Astrocyte (in vitro differentiated cells and primary cell): ENCODE data around the gene MRPL47. TPM values are rescaled to one million over a fixed set of nuclear protein-coding genes. Genes with fewer than 3 reads are reported as not detected.

Source experiments
- DNase-seq: peaks from one replicate; pipeline ENCODE4 v3.0.0-alpha.2; 2010; ENCODE audit warnings: low read depth
- FAIRE-seq: peaks from 2 replicates; lab custom pipeline; 2011; peaks lifted over from hg19 to GRCh38; lab: Jason Lieb, UNC
- H2AFZ ChIP-seq: 2 replicates; pipeline ENCODE4 v1.6.0; 2012; ENCODE audit warnings: low read depth, low read length, inconsistent platforms
- H3K27ac ChIP-seq: 2 replicates; pipeline ENCODE4 v1.5.1; 2011; ENCODE audit warnings: low read depth, low read length, inconsistent platforms
- H3K27me3 ChIP-seq: 2 replicates; pipeline ENCODE4 v1.6.0; 2011; ENCODE audit warnings: low read length, inconsistent platforms; ENCODE audit not compliant: insufficient read depth
- H3K36me3 ChIP-seq: 2 replicates; pipeline ENCODE4 v1.5.1; 2011; ENCODE audit warnings: low read length, inconsistent platforms; ENCODE audit not compliant: insufficient read depth
- H3K4me1 ChIP-seq: 2 replicates; pipeline ENCODE4 v1.5.1; 2011; ENCODE audit warnings: low read length, inconsistent platforms; ENCODE audit not compliant: insufficient read depth
- H3K4me2 ChIP-seq: 2 replicates; pipeline ENCODE4 v1.6.0; 2012; ENCODE audit warnings: low read length, inconsistent platforms
- H3K4me3 ChIP-seq: 2 replicates; pipeline ENCODE4 v1.5.1; 2011; ENCODE audit warnings: low read depth, mild to moderate bottlenecking, low read length, inconsistent platforms; ENCODE audit not compliant: insufficient read depth
- H3K79me2 ChIP-seq: 2 replicates; pipeline ENCODE4 v1.6.0; 2012; ENCODE audit warnings: mild to moderate bottlenecking, low read length, inconsistent platforms; ENCODE audit not compliant: insufficient read depth
- H3K9ac ChIP-seq: 2 replicates; pipeline ENCODE4 v1.6.0; 2012; ENCODE audit warnings: mild to moderate bottlenecking, low read length, inconsistent platforms
- H3K9me3 ChIP-seq: 2 replicates; pipeline ENCODE4 v1.5.1; 2012; ENCODE audit warnings: low read depth, mild to moderate bottlenecking, low read length, inconsistent platforms; ENCODE audit not compliant: insufficient read depth
- H4K20me1 ChIP-seq: 2 replicates; pipeline ENCODE4 v1.6.0; 2012; ENCODE audit warnings: low read length, inconsistent platforms; ENCODE audit not compliant: insufficient read depth
- H3K27ac Mint-ChIP-seq: one replicate; pipeline ENCODE4 v1.8.0; 2021; ENCODE audit warnings: mild to moderate bottlenecking, mixed read lengths; ENCODE audit not compliant: unreplicated experiment
- H3K27me3 Mint-ChIP-seq: one replicate; pipeline ENCODE4 v1.8.0; 2021; ENCODE audit warnings: low read depth, mixed read lengths; ENCODE audit not compliant: unreplicated experiment
- H3K36me3 Mint-ChIP-seq: one replicate; pipeline ENCODE4 v1.8.0; 2021; ENCODE audit warnings: low read depth, mixed read lengths; ENCODE audit not compliant: unreplicated experiment
- H3K4me1 Mint-ChIP-seq: one replicate; pipeline ENCODE4 v1.8.0; 2021; ENCODE audit warnings: low read depth, mixed read lengths; ENCODE audit not compliant: unreplicated experiment
- H3K4me3 Mint-ChIP-seq: one replicate; pipeline ENCODE4 v1.8.0; 2021; ENCODE audit warnings: mild to moderate bottlenecking, moderate library complexity, mixed read lengths; ENCODE audit not compliant: unreplicated experiment
- H3K9me3 Mint-ChIP-seq: one replicate; pipeline ENCODE4 v1.8.0; 2021; ENCODE audit warnings: mild to moderate bottlenecking, mixed read lengths; ENCODE audit not compliant: unreplicated experiment
- CTCF ChIP-seq: IDR thresholded peaks from 2 replicates; pipeline ENCODE4 v1.5.1; 2011; ENCODE audit warnings: low read depth, mild to moderate bottlenecking, inconsistent platforms, low read length, moderate library complexity; ENCODE audit not compliant: insufficient read depth
- EZH2 ChIP-seq: IDR thresholded peaks from 2 replicates; pipeline ENCODE4 v1.6.1; 2012; ENCODE audit warnings: mild to moderate bottlenecking, low read length, inconsistent platforms; ENCODE audit not compliant: insufficient read depth
- total RNA-seq: library from RNA; stranded (reverse); gene quantifications from 2 replicates; pipeline ENCODE4 v1.2.1, GENCODE V29; 2021

Gene MRPL47
- total RNA-seq, 1 donor from 2014 or later: 45.9 TPM

GRCh38 chr3:179652447-179653095 is 48.1 kb upstream of the MRPL47 start, which contains the start of gene USP13:
Gene USP13 (plus strand): TSS chr3:179653040. CDS start chr3:179653226, 186 bp downstream.
- Histone ChIP-seq H3K4me3 (peak within 1 kb of the TSS; percentile 70), H3K27me3 (no peaks in the 10 kb centered on the region), H3K4me1 (peaks cover 11% of the 10 kb centered on the region), H3K79me2 (peaks cover 40% of the 10 kb centered on the region), H3K9ac (peak within 1 kb of the TSS; percentile 93), H3K27ac (peak within 1 kb of the TSS; percentile 92), H3K36me3 (no peaks in the 10 kb centered on the region), H2AFZ (peak within 1 kb of the TSS; percentile 94), H4K20me1 (peaks cover 21% of the 10 kb centered on the region), H3K9me3 (no peaks in the 10 kb centered on the region), H3K4me2 (peak within 1 kb of the TSS; percentile 99)
- Mint-ChIP-seq H3K4me3 (peak within 1 kb of the TSS; percentile 95), H3K27ac (peak within 1 kb of the TSS; percentile 86), H3K27me3 (no peaks in the 10 kb centered on the region), H3K4me1 (peaks cover 8% of the 10 kb centered on the region), H3K36me3 (no peaks in the 10 kb centered on the region), H3K9me3 (no peaks in the 10 kb centered on the region)
- FAIRE-seq: no peak
- TF ChIP-seq CTCF (peak; percentile 9), EZH2 (no peak)
- DNase-seq: peak; percentile 75

DNA sequence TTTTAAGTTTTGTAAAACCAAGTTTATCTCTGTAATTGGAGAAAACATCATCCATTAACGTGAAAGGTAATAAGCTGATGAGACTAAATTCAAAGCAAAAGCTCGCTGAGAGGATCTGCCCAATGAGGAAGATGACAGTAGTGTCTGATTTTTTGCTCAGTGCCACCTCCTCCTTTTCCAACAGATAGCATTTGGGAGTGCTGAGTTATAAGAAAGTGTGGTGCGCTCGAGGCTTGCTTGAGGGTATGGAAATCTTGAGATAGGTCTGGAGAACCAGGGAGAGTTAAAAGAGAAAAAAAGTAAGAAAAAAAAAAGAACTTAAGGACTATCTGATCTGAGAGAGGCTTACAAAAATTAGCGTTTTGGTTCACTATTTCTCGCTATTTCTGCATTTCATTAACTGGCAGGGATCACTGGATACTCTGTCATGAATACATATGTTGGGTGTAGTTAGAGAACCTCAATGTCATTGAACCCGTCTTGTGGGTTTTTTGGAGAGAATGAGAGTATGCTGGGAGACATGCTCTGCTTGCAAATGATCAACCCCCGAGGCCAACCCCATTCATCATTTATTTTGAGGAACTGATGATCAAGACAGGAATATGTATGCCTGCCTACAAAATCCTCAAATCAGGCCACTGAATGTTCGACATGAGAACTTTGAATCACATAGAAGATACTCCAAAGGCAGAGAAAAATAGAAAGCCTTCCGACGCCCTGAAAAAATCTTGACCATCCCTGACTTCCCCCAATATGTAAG is 47.4 kb upstream of the MRPL47 start:
- H4K20me1 ChIP-seq: peaks cover 19% of the 10 kb centered on the region
- H2AFZ ChIP-seq: peak overlapping the region; percentile 78
- H3K27ac Mint-ChIP-seq: no peak overlapping the region
- H3K36me3 Mint-ChIP-seq: no peaks in the 10 kb centered on the region
- no peaks in the 10 kb centered on the region for H3K36me3 ChIP-seq
- H3K4me1 Mint-ChIP-seq: peaks cover 8% of the 10 kb centered on the region
- DNase-seq (no peak), FAIRE-seq (no peak)
- H3K9ac ChIP-seq: peak overlapping the region; percentile 93
- H3K4me1 ChIP-seq: peaks cover 11% of the 10 kb centered on the region
- peak overlapping the region; percentile 92 for H3K27ac ChIP-seq
- peak overlapping the region; percentile 99 for H3K4me2 ChIP-seq
- H3K27me3 ChIP-seq: no peaks in the 10 kb centered on the region
- H3K9me3 ChIP-seq: no peaks in the 10 kb centered on the region
- H3K9me3 Mint-ChIP-seq: no peaks in the 10 kb centered on the region
- peaks cover 34% of the 10 kb centered on the region for H3K79me2 ChIP-seq
- H3K4me3 Mint-ChIP-seq: peak overlapping the region; percentile 88
- peak overlapping the region; percentile 70 for H3K4me3 ChIP-seq
- H3K27me3 Mint-ChIP-seq: no peaks in the 10 kb centered on the region
- TF ChIP-seq EZH2 (no peak), CTCF (no peak)
